ENCODE results near the gene UGP2. TPM values are rescaled to one million over a fixed set of nuclear protein-coding genes. Genes with fewer than 3 reads are reported as not detected.
A peak's percentile ranks its signal among the peaks of the same experiment; 100 is the strongest.

The UGP2 gene
- total RNA-seq, 2 donors from 2014 or later = 204 to 209 TPM

DNA sequence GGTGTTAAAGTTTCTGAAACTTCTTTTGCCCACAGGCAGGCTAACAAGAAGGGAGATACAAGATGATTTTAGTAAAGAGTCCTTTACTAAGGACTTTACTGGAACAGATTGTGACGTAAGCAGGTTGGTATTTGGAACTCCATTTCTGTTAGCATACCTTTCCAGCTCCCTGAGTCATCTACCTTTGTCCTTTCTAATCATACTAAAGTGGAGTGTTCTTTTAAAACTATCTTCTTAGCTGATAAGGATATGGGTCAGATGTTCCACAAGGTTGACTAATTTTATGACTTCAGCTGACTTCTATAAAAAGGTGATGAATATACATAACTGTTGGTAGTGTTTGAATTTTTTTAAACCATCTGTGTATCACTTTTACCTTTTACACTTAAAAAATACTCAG is 21.1 kb downstream of the UGP2 start:
- H3K4me1 ChIP-seq = peaks cover 0 to 31% of the 10 kb centered on the region in 2 donors
- H3K27me3 ChIP-seq = no peaks in the 10 kb centered on the region
- H3K9me3 ChIP-seq = no peaks in the 10 kb centered on the region
- no peak for TF ChIP-seq CTCF (IDR thresholded peaks at IDR 0.05)
- peak overlapping the region in 1 of 2 donors; percentile 65 for H3K27ac ChIP-seq
- DNase-seq (ENCODE audit: low spot score) = no peak
- peaks cover 30% of the 10 kb centered on the region for H3K36me3 ChIP-seq
- no peak overlapping the region for H3K4me3 ChIP-seq

DNA sequence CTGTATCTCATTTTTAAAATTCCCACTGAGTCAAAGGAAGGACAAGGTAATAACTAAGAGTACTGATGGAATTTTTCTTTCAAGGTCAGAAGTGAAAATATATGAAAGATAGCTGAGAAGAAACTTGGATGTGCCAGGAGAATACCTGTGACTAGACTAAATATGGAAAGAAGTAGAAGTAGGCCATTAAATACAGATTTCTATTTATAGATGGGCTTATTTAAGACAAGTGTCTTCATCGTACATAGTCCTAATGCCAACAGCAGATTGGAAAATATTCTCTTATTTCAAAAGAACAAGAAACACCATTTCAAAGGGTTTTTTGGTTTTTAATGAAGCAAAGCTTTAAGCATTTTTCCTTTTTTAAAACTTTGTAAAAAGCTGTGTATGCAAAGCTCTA is 22.0 kb downstream of the UGP2 start:
- Histone ChIP-seq H3K9me3 (no peaks in the 10 kb centered on the region), H3K4me3 (no peak overlapping the region), H3K4me1 (peaks cover 0 to 31% of the 10 kb centered on the region in 2 donors), H3K36me3 (peaks cover 22% of the 10 kb centered on the region), H3K27me3 (no peaks in the 10 kb centered on the region), H3K27ac (peak overlapping the region; percentile 13 to 65)
- DNase-seq (ENCODE audit: low spot score) = no peak
- no peak for TF ChIP-seq CTCF (IDR thresholded peaks at IDR 0.05)

- no peak for DNase-seq (ENCODE audit: low spot score)
- H3K27ac ChIP-seq = no peak overlapping the region
- H3K4me1 ChIP-seq = peaks cover 0 to 35% of the 10 kb centered on the region in 2 donors
- no peaks in the 10 kb centered on the region for H3K9me3 ChIP-seq
- no peak overlapping the region for H3K4me3 ChIP-seq
- TF ChIP-seq CTCF (IDR thresholded peaks at IDR 0.05) = no peak
- no peaks in the 10 kb centered on the region for H3K27me3 ChIP-seq
- H3K36me3 ChIP-seq = peaks cover 18% of the 10 kb centered on the region
Observed at GRCh38 chr2:63865159-63865799, 23.6 kb downstream of the UGP2 start.

DNA sequence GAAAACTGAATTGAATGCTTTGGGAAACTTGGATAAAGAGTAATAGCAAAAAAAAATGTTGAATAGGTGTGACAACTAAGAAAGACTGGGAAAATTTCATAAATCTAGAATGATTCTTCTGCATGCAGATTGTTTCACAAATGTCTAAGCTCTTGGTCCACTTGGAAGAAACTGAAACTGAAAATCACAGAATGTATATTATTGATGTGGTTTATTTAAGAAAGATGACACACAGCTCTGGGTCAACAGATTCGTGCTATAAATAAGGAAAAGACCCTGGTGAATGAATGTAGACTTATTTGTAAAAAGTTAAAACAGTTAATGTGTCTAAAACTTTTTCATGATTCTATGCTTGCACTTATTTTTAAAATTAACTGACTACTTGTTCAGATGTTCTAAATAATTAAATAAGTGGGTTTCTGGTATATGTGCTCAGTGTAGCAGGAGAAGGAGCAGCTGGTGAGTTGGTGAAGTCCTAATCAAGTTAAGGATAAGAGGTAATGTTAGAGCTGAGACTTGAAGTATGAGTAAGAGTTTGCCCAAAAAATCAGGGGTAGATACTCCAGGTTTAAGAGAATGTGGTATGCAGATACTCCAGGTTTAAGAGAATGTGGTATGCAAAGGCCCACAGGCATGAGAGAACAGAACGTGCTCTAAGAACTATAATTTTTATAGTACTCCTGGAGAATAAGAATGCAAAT is 24.5 kb downstream of the UGP2 start:
- Histone ChIP-seq H3K36me3 (peaks cover 18% of the 10 kb centered on the region), H3K4me1 (peaks cover 0 to 39% of the 10 kb centered on the region in 2 donors), H3K4me3 (no peak overlapping the region), H3K27ac (no peak overlapping the region), H3K27me3 (no peaks in the 10 kb centered on the region), H3K9me3 (no peaks in the 10 kb centered on the region)
- DNase-seq (ENCODE audit: low spot score) = no peak
- no peak for TF ChIP-seq CTCF (IDR thresholded peaks at IDR 0.05)

DNA sequence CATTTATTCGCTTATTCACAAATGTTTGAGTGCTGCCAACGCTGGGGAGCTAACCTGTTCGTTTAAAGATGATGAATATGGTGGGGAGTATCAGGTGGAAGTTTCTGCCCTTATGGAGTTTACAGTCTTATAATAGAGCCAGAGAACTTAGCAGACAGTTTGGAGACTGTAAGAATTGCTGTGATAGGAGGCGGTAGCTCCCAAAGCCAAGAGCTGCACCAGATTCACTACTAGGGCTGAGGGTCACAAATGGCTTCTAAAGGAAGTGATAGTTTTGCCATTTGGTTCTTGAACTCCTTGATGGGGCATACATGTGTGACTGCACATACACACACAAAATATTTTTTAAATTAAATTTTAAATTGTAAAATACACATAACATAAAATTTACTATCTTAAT is 29.0 kb downstream of the UGP2 start:
- no peak for TF ChIP-seq CTCF (IDR thresholded peaks at IDR 0.05)
- H3K4me1 ChIP-seq = peaks cover 0 to 54% of the 10 kb centered on the region in 2 donors
- H3K9me3 ChIP-seq = no peaks in the 10 kb centered on the region
- H3K27ac ChIP-seq = peak overlapping the region in 1 of 2 donors; percentile 71
- no peaks in the 10 kb centered on the region for H3K27me3 ChIP-seq
- no peak for DNase-seq (ENCODE audit: low spot score)
- peaks cover 9% of the 10 kb centered on the region for H3K36me3 ChIP-seq
- H3K4me3 ChIP-seq = no peak overlapping the region
